Putamen (tissue), 1 donor: ENCODE results near the gene FOXO3.
"Not testable (repeated sequence)": the region's sequence is repeated elsewhere in the genome, so short reads cannot be mapped to it uniquely, and the experiment has no call there.

ENCODE experiments used
- DNase-seq: peaks from one replicate; pipeline ENCODE4 v3.0.0-alpha.2; 2016; ENCODE audit warnings: low spot score

Gene FOXO3

GRCh38 chr6:108661430-108661829, 100.7 kb downstream of the FOXO3 start:
- no peak for DNase-seq

GRCh38 chr6:108661982-108662381, 101.3 kb downstream of the FOXO3 start:
- DNase-seq: no peak

GRCh38 chr6:108662702-108663101, 102.0 kb downstream of the FOXO3 start:
- DNase-seq: no peak

DNA sequence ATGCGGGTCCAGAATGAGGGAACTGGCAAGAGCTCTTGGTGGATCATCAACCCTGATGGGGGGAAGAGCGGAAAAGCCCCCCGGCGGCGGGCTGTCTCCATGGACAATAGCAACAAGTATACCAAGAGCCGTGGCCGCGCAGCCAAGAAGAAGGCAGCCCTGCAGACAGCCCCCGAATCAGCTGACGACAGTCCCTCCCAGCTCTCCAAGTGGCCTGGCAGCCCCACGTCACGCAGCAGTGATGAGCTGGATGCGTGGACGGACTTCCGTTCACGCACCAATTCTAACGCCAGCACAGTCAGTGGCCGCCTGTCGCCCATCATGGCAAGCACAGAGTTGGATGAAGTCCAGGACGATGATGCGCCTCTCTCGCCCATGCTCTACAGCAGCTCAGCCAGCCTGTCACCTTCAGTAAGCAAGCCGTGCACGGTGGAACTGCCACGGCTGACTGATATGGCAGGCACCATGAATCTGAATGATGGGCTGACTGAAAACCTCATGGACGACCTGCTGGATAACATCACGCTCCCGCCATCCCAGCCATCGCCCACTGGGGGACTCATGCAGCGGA, 102.9 kb downstream of the FOXO3 start:
- not testable (repeated sequence) for DNase-seq

GRCh38 chr6:108665495-108666196, 104.9 kb downstream of the FOXO3 start:
- DNase-seq: no peak

GRCh38 chr6:108666656-108667260, 106.0 kb downstream of the FOXO3 start:
- DNase-seq: no peak

- peak; percentile 50 for DNase-seq
These were observed 107.3 kb downstream of the FOXO3 start for GRCh38 chr6:108667993-108668392.

DNA sequence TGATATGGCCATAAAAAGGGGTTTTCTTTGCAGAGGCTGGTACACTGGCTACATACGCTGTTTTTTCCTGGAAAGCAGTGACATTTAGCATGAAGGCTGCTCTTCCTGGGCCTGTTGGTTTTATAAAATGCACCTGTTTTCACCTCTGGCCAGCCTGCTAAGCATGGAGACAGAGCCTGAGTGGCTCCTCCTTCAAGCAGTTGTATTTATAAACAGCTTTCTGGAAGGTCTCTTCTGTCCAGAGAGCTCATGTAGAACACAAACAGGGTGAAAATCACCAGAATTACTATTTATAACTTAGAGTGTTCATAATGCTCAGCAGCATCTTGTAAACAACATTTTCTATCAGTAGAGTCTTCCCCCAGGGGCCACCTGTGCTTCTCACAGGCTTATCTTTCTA, 109.0 kb downstream of the FOXO3 start:
- no peak for DNase-seq

DNA sequence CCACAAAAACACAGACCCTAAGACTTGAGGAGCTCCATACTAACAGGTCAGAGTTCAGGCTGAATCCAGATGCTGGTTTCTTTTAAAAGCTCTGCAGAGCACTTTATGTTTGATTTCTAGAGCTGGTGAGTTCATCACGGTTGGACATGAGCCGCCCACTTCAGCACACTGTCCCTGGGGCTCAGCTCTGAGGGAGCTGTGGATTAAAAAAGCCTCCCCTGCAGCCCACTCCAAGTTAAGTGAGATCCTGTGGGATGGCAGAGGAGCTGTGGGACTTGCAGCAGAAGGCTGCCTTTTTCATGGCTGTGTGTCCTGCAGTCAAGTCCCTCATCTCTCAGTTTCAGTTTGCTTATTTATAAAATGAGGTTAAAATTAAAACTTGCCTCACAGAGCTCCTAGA, 110.5 kb downstream of the FOXO3 start:
- no peak for DNase-seq

- no peak for DNase-seq
These were observed 111.1 kb downstream of the FOXO3 start for GRCh38 chr6:108671790-108672189.

GRCh38 chr6:108672641-108673040, 111.9 kb downstream of the FOXO3 start:
- no peak for DNase-seq

DNA sequence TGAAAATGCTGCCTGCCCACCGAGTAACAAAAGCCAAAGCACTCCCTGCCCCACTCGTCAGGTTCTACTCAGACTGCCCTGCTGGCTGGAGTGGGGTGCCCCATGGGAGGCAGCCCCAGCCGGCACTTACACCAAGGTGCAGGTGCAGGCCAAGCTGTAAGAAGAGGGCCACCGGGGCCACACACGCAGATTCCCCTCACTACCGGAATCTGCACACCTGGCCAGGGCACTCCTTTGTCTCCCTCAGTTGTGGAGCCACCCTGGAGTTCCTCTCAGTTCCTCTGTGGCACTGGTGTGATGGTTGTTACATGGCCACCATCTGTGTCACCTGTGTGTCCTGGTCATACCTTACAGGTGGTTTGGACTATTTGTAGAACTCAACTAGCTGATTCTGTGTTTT, 112.4 kb downstream of the FOXO3 start:
- DNase-seq: no peak

DNA sequence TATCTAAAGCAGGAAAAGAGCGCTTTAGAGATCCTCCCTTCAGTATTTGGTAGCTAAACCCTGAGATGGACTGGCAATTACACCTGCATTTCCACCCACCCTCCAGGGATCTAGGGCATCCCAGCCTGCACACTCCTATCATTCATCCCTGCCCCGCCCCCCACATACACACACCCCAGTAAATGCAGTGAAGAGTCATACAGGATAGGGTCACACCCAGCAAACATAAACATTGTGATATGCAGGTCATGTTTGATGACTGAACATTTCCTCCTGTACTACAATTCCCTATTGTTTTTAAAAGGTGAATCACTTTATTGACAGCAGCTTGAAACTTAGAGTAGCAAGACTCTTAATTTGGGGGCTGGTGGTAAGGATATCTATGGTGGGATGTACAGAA, 112.9 kb downstream of the FOXO3 start:
- DNase-seq: no peak

- no peak for DNase-seq
These were observed 114.8 kb downstream of the FOXO3 start for GRCh38 chr6:108675226-108676200.

DNA sequence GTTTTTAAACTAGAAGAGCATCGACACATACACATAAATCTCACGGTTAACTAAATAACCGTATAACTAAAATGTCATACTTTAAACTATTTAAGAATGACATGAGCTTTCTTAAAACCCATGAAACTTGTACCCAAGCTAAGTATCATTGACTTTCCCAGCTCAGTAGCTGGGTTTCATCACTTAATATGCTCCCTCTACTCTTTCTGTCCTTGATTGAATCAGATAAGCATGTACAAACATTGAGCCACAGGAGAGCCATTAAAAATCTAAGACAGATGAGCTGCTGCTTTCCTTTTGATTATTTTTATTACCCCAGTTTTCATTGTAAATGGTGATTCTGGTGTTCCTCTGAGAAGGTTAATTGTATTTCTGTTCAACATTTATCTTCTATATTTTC, 115.8 kb downstream of the FOXO3 start:
- DNase-seq: no peak

DNA sequence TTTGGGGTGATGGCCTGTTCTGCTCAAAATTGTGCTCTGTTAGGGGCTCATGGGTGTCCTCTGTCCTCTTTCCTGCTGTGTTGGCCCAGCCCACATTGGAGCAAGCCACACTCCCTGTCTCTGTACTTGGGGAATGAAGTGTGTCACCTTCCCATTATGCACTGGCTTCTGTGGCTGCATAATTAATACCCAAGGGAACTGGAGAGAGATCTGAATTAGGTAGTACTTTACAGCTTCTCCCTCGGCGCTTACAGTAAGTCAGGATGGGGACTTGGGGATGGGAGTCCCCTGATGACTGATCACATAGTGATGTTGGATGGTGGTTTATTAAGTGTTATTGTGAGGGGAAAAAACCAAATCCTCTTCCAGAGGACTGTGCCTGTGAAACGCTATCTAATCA, 116.6 kb downstream of the FOXO3 start:
- no peak for DNase-seq

DNA sequence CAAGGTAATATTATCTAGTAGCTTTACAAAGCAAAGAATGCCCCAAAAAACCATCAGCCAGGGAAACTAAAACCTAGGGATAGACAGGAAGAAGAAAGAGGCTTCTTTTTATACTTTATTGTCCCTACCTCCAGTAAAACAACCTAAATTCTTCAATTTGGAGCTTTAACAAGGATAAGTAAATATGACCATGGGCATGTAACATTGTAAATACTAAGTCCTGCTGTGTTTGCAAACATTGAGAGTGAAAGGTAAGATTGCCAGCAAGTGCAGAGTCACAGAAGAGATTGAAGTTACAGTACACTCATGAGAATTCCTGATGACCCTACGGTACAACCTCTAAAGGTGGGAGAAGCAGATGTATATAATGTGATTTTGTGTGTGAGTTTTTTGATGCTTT, 117.2 kb downstream of the FOXO3 start:
- DNase-seq: no peak

DNA sequence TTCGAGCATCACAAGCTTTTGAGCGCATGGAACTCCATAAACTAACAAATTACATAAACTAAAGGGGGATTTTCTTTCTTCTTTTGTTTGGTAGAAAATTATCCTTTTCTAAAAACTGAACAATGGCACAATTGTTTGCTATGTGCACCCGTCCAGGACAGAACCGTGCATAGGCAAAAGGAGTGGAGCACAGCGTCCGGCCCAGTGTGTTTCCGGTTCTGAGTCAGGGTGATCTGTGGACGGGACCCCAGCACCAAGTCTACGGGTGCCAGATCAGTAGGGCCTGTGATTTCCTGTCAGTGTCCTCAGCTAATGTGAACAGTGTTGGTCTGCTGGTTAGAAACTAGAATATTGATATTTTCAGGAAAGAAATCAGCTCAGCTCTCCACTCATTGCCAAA, 119.6 kb downstream of the FOXO3 start:
- DNase-seq: not testable (repeated sequence)

GRCh38 chr6:108681721-108682120, 121.0 kb downstream of the FOXO3 start:
- DNase-seq: not testable (repeated sequence)

- DNase-seq: not testable (repeated sequence)
These were observed 121.8 kb downstream of the FOXO3 start for GRCh38 chr6:108682383-108683119.

DNA sequence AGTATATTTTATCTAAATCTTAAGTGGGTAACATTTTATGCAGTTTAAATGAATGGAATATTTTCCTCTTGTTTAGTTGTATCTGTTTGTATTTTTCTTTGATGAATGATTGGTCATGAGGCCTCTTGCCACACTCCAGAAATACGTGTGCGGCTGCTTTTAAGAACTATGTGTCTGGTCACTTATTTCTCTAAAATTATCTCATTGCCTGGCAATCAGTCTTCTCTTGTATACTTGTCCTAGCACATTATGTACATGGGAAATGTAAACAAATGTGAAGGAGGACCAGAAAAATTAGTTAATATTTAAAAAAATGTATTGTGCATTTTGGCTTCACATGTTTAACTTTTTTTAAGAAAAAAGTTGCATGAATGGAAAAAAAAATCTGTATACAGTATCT, 123.3 kb downstream of the FOXO3 start:
- DNase-seq: not testable (repeated sequence)
